HepG2 (cell line): ENCODE data around the gene ARFGEF2. TPM values are rescaled to one million over a fixed set of nuclear protein-coding genes. Genes with fewer than 3 reads are reported as not detected.
A peak's percentile ranks its signal among the peaks of the same experiment; 100 is the strongest.
"Not testable (repeated sequence)": the region's sequence is repeated elsewhere in the genome, so short reads cannot be mapped to it uniquely, and the experiment has no call there.

Source experiments
- ATAC-seq: fragments of 200-7000 bp; cut with Tn5 transposase; 3 replicates; pipeline ENCODE4 v1.9.1; 2020; ENCODE audit warnings: mild to moderate bottlenecking, moderate library complexity
- BruUV-seq: library from RNA; stranded (reverse); fragments of 400-500 nt; replicated peaks from 2 replicates; lab custom pipeline; 2021; lab: Mats Ljungman, UMichigan
- CTCF ChIA-PET: fragments of 300-600 bp; formaldehyde crosslinking; extraction: SDS; loops from one replicate; lab custom pipeline; 2021; ENCODE audit warnings: low total read pairs, inconsistent platforms, low intra/inter-chr PET ratio; lab: Yijun Ruan, JAX
- POLR2A ChIA-PET: fragments of 350-600 bp; sonication (Branson Sonifier 250); formaldehyde crosslinking; loops from one replicate; lab custom pipeline; 2020; ENCODE audit warnings: antibody characterized with exemption, inconsistent platforms; lab: Yijun Ruan, JAX
- DNase-seq: peaks from one replicate; pipeline ENCODE4 v3.0.0-alpha.2; 2015; ENCODE audit warnings: low spot score
- FAIRE-seq: peaks from 3 replicates; lab custom pipeline; 2011; peaks lifted over from hg19 to GRCh38; lab: Jason Lieb, UNC
- H2AFZ ChIP-seq: one replicate; pipeline ENCODE4 v1.6.1; 2011; ENCODE audit warnings: low read length, inconsistent platforms
- H3K27ac ChIP-seq: fragments of 300-600 bp; 3 replicates; pipeline ENCODE4 v1.8.0; 2011; ENCODE audit warnings: mixed run types, mild to moderate bottlenecking, mixed read lengths, low read length, inconsistent platforms; ENCODE audit not compliant: insufficient read depth; ENCODE audit errors: extremely low read length
- H3K27me3 ChIP-seq, 2 experiments: fragments of 200-600 bp in 1 of 2; 2 replicates in 1 of 2; 3 replicates in 1 of 2; pipeline versions ENCODE4 v1.6.0 to v1.8.0; 2011; ENCODE audit warnings: low read length in 2 of 2, mild to moderate bottlenecking in 2 of 2, moderate library complexity in 2 of 2, inconsistent platforms in 1 of 2; ENCODE audit not compliant: insufficient read depth in 2 of 2, control insufficient read depth in 1 of 2
- H3K36me3 ChIP-seq, 2 experiments: fragments of 200-600 bp in 1 of 2; replicated peaks in 1 of 2; 2 replicates in 1 of 2; 3 replicates in 1 of 2; pipeline versions ENCODE4 v1.5.1 to v1.8.0; 2011; ENCODE audit warnings: low read length in 2 of 2, inconsistent platforms in 1 of 2; ENCODE audit not compliant: insufficient read depth in 2 of 2, control insufficient read depth in 1 of 2
- H3K4me1 ChIP-seq: 2 replicates; pipeline ENCODE4 v1.5.1; 2012; ENCODE audit warnings: low read length, inconsistent platforms; ENCODE audit not compliant: insufficient read depth
- H3K4me2 ChIP-seq: 2 replicates; pipeline ENCODE4 v1.6.0; 2011; ENCODE audit warnings: low read depth, low read length, inconsistent platforms
- H3K4me3 ChIP-seq, 3 experiments: fragments of 200-600 bp in 1 of 3; sonication (generic), shearing (Covaris generic) in 1 of 3; replicated peaks in 1 of 3; 2 replicates each; pipeline ENCODE4 v1.5.1; 2011 to 2016; ENCODE audit warnings: low read length in 3 of 3, inconsistent platforms in 2 of 3, low read depth in 2 of 3, mild to moderate bottlenecking in 2 of 3, control low read depth in 1 of 3, mixed read lengths in 1 of 3; ENCODE audit not compliant: insufficient read depth in 1 of 3
- H3K79me2 ChIP-seq: one replicate; pipeline ENCODE4 v1.6.1; 2011; ENCODE audit warnings: low read length, inconsistent platforms; ENCODE audit not compliant: insufficient read depth
- H3K9ac ChIP-seq: 2 replicates; pipeline ENCODE4 v1.6.0; 2011; ENCODE audit warnings: mild to moderate bottlenecking, low read depth, low read length, inconsistent platforms; ENCODE audit not compliant: insufficient read depth
- H3K9me3 ChIP-seq: 2 replicates; pipeline ENCODE4 v1.5.1; 2012; ENCODE audit warnings: mild to moderate bottlenecking, low read length
- H4K20me1 ChIP-seq: 2 replicates; pipeline ENCODE4 v1.6.0; 2011; ENCODE audit warnings: inconsistent platforms, mild to moderate bottlenecking, low read length, moderate library complexity; ENCODE audit not compliant: insufficient read depth
- KDM5B ChIP-seq: sonication (generic); formaldehyde crosslinking; IDR thresholded peaks from 2 replicates; pipeline ENCODE4 v1.4.0; 2020; ENCODE audit warnings: missing genetic modification reagents, mild to moderate bottlenecking, borderline replicate concordance
- NONO ChIP-seq, 2 experiments: fragments of 450-650 bp in 1 of 2; sonication (generic) in 1 of 2; formaldehyde crosslinking in 1 of 2; IDR thresholded peaks in 1 of 2; conservative IDR thresholded peaks in 1 of 2; 2 replicates each; pipeline versions ENCODE4 v1.6.1 to v1.8.0; 2017 to 2022; ENCODE audit warnings: mild to moderate bottlenecking in 1 of 2, missing genetic modification reagents in 1 of 2, moderate library complexity in 1 of 2
- RBM22 ChIP-seq: fragments of 200-400 bp; formaldehyde crosslinking; optimal IDR thresholded peaks from 2 replicates; pipeline ENCODE3; 2017; ENCODE audit warnings: mild to moderate bottlenecking, low read length, moderate library complexity
- ZNF652 ChIP-seq: IDR thresholded peaks from 2 replicates; pipeline ENCODE4 v1.6.1; 2016; ENCODE audit warnings: low read depth, borderline replicate concordance
- ZNF770 ChIP-seq: sonication (generic); formaldehyde crosslinking; IDR thresholded peaks from 2 replicates; pipeline ENCODE4 v1.5.0; 2020; ENCODE audit warnings: mild to moderate bottlenecking, missing genetic modification reagents
- WGBS: methylation state at CpG from one replicate; pipeline ENCODE4 v1.1.6; 2017; ENCODE audit warnings: low lambda C conversion rate; 5-methylcytosine and 5-hydroxymethylcytosine counted together
- in situ Hi-C: cut with HindIII; loops from 2 replicates; pipeline ENCODE4 v1.10.0; 2017; ENCODE audit warnings: low pct_unique_long_range_greater_than_20kb; ENCODE audit not compliant: extremely low pct_ligation_motif_present
- intact Hi-C: fragments of 100-400 bp; cut with micrococcal nuclease; formaldehyde crosslinking; loops from one replicate; pipeline ENCODE4 v1.10.0; 2022; ENCODE audit not compliant: unreplicated experiment
- polyA plus RNA-seq, 8 experiments: library from polyadenylated mRNA; depleted of rRNA in 3 of 8; stranded (reverse) in 7 of 8; unstranded in 1 of 8; fragments of >200 nt; fragmentation: Illumina TruSeq in 4 of 8; extraction: Trizol in 4 of 8; gene quantifications; 2 replicates each; pipeline versions ENCODE4 v1.2.1 to v1.2.3, GENCODE V29; 2011 to 2016; ENCODE audit warnings: low read depth in 4 of 8, missing spikeins in 1 of 8, mixed read lengths in 1 of 8; ENCODE audit not compliant: insufficient read depth in 1 of 8
- total RNA-seq, 5 experiments: library from RNA; depleted of rRNA; stranded (reverse); fragments of >200 nt; fragmentation: Illumina TruSeq; extraction: Trizol; gene quantifications; 2 replicates each; pipeline ENCODE4 v1.2.3, GENCODE V29; 2016; ENCODE audit warnings: low read depth in 1 of 5

Gene ARFGEF2
- total and polyA plus RNA-seq, 2 of the 13 experiments (the other 11 are each of a cell fraction or from before 2014, with no cell fraction given), result 44.0 to 60.8 TPM

GRCh38 chr20:49009899-49010631, 88.6 kb downstream of the ARFGEF2 start (continued):
- TF ChIP-seq KDM5B, result peak; percentile 31; the same call in 1 of the 2 replicates

GRCh38 chr20:49024220-49024619, 102.7 kb downstream of the ARFGEF2 start:
- BruUV-seq, result no TSS peak
- no peaks in the 10 kb centered on the region for H4K20me1 ChIP-seq
- CTCF ChIA-PET, result no interaction called here
- POLR2A ChIA-PET, result no interaction called here
- FAIRE-seq (no peak), DNase-seq (no peak), ATAC-seq (no peak)
- no peaks in the 10 kb centered on the region for H3K9me3 ChIP-seq
- TF ChIP-seq RBM22 (peak; percentile 30), ZNF652 (CRISPR knock-in tag) (no peak)
- no peak overlapping the region for H2AFZ ChIP-seq
- no peak overlapping the region for H3K9ac ChIP-seq
- H3K4me1 ChIP-seq, result no peaks in the 10 kb centered on the region
- peaks cover 48 to 77% of the 10 kb centered on the region in 2 experiments for H3K36me3 ChIP-seq
- no peak overlapping the region for H3K27ac ChIP-seq
- H3K79me2 ChIP-seq, result no peaks in the 10 kb centered on the region
- in situ Hi-C loops (no loop called here), intact Hi-C loops (no loop called here)
- no peaks in the 10 kb centered on the region for H3K27me3 ChIP-seq
- WGBS, result 97% methylated on average over 5 of the region's 5 CpGs
- no peak overlapping the region for H3K4me3 ChIP-seq
- no peak overlapping the region for H3K4me2 ChIP-seq

DNA sequence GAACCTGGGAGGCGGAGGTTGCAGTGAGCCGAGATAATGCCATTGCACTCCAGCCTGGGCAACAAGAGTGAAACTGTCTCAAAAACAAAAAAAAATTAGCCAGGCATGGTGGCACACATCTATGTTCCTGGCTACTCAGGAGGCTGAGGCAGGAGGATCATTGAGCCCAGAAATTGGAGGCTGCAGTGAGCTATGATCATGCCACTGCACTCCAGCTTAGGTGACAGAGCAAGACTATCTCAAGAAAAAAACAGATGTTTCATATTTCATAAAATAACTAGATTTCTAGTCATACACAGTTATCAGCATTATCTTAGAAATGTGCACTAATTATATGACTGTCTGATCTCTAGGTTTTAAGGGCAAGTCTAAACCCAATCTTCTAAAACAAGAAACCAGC, 106.7 kb downstream of the ARFGEF2 start:
- 96% methylated on average over 2 of the region's 2 CpGs for WGBS
- intact Hi-C loops, result loop anchor here (2.0 kb wide), 1 partner anchor 25 kb away; no protein-coding TSS in a partner anchor
- H4K20me1 ChIP-seq; H3K27me3 ChIP-seq; H3K9ac ChIP-seq; H2AFZ ChIP-seq; H3K27ac ChIP-seq; DNase-seq; CTCF ChIA-PET; H3K4me3 ChIP-seq; H3K9me3 ChIP-seq; H3K79me2 ChIP-seq; BruUV-seq; in situ Hi-C loops; ATAC-seq; H3K4me1 ChIP-seq; FAIRE-seq; H3K4me2 ChIP-seq; TF ChIP-seq NONO (IDR thresholded peaks at IDR 0.05): not testable (repeated sequence)
- peaks cover 52 to 75% of the 10 kb centered on the region in 2 experiments for H3K36me3 ChIP-seq
- peak; percentile 91 for TF ChIP-seq ZNF770
- TF ChIP-seq NONO (CRISPR knock-in tag; conservative IDR thresholded peaks at IDR 0.05), result 0 out of 2 replicates have a peak, but pooled peaks have one; percentile 19
- POLR2A ChIA-PET, result interaction anchor here (1.3 kb wide), 1 partner anchor 18 kb away, joined by 7 read pairs; the partner anchor contains the start of gene CSE1L
